Measurements from ENCODE around the gene GABRQ.

Gene GABRQ

DNA sequence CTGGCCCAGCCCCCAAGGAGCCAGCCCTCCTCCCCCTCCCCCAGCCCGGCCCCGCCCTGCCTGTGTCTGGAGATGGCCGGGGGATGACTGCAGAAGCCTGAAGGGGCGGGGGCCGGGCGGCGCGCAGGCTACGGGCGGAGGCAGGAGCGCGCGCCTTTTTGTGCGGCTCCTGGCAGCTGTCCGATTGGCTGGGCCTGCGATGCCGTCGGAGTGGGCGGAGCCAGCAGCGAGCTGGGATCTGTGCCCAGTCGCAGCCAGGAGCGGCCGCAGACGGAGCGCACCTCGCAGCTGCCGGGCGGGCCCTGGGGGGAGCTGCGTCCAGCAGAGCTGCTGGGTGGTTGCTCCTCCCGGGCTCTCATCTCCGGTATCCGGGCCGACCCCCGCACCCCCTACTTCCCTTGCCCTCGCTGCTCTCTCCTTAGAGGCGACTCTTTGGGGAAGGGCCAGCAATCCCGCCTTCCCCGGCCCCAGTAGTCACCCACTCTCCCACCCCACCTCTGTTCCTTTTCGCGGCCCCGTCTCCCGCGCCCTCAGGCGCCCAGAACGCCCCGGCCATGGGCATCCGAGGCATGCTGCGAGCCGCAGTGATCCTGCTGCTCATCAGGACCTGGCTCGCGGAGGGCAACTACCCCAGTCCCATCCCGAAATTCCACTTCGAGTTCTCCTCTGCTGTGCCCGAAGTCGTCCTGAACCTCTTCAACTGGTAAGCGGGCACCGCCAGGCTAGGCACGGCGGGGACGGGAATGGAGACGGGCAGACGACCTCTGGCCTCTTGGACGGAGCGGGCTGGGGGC, at the start of gene GABRQ:
Gene GABRQ, plus strand, starts transcription at position 247 of the 794 bp plus-strand sequence. Its CDS starts 308 bp downstream, at position 555.
- peak; percentile 1 to 10 for DNase-seq (ENCODE audit: low read depth in 2 of 2)

DNA sequence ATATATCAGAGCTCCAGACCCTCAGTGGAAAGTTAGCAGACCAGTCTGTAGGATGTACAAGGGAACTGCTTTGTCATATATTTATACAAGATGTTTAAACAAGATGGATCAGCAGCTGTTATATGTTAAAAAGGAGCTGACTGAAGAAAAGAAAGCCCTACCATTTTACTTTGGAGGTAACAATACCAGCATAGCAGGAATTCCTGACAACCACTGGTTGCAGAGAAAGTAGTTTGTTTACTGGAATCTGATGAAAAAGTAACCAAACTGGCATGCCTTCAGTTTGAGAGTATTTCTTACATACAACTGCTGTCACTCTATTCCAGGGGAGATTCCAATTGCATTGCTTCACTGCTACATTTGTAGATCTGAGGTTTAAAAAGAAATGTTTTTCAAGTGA, 49.5 kb upstream of the GABRQ start:
- DNase-seq (ENCODE audit: low read depth in 2 of 2): no peak

DNA sequence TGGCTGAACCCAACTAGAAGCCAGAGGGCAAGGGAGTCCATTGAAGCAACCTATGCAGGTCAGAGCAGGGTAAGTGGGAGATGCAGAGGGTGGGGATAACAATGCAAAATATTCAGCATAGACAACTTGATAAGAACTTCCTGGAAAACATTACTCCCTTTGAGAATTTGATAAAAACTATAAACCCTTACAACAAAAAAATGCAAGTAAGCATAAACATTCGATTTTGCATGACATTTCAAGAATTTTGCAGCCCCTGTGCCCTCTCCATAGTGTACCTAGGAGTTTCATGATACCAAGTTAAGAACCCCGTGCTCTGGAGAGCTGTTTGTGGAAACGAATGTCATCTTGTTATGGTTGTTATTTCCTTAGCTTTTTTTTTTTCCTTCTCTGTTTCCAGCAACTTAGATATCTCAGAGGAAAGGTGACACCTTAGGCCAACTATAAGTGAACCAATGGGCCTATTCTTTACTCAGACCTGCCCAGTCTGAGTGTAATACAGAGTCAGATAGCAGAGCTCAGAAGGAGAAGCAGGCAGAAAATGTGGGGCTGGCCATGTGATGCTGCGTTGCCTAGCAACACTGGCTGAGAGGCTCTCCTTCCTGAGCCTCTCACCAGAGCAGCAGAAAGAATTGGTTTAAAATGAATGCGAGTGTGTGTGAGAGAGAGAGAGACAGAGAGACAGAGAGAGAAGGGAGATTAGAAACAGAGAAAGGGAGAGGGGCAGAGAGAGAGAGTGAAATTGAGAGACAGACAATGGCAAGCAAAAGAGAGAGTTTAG, 36.7 kb upstream of the GABRQ start:
- DNase-seq (ENCODE audit: low read depth in 2 of 2): no peak

DNA sequence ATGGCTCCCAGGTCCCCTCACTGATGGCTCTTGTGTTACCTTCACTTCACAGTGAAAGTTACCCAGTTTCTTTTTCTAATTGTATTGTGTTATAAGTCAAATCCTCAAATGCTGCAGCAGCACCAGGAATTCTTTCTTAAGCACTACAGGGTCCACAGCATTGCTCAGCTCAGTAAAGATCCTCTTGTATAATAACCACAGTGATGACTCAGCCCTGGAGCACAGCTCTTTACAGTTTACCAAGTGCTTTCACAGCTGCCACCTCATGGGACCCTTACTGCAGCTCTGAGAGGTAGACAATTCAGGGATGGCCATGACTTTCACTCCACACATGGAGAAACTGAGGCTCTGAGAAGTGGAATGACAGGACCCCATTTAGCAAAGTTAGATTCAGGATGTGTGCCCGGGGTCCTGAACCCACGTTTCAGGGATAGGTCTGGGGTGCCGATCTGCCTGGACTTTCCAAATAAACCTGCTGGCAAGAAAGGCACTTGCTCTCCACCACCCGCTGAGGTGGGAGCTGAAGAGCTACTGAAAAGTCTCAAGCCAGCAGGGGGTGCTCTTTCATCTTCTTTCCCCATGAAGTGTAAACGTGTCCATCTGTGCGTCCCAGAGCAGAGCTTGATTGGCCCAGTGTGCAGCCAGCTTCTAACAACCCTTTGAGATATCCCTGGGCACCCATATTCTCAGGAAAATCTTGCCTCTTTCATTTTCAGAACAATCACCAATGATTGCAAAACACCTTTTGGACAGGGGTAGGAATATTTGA, 35.7 kb upstream of the GABRQ start:
- peak in 1 of 2 donors; percentile 5 for DNase-seq (ENCODE audit: low read depth in 2 of 2)

DNA sequence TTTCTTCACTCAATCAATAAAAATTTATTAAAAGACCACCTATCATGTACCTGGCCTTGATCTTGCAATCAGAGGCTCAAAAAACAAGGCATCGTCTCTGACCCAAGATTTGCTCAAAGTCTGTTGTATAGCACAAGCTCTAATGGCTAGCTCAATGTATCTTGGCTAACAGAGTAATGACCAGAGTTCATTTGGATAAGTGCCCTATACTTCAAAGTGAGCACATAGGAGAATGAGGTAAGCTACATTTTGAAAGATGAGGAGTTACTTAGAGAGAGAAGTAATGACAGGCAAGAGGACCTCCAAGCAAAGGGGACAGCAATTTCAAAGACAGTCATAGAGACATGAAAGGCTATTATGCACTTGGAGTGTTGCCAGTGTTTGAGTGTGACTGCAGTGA, 22.9 kb upstream of the GABRQ start:
- DNase-seq (ENCODE audit: low read depth in 2 of 2): no peak

DNA sequence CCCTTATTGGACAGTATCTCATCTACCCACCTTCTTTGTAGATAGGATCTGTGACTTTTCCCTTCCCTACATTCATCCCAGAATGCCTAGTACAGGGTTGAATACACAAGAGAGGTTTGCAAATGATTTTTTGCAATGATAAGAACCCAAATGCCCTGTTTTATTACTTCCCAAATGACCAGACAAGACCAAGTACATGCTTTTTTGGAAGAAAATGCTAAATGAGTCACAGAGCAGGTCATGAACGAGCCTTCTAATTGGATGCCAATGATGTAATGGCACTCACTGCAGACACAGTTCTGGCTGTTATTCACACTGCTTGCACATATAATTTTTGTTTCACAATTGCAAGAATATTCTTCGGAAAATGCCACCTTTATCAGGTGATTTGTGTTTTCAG, 17.8 kb upstream of the GABRQ start:
- DNase-seq (ENCODE audit: low read depth in 2 of 2): no peak

DNA sequence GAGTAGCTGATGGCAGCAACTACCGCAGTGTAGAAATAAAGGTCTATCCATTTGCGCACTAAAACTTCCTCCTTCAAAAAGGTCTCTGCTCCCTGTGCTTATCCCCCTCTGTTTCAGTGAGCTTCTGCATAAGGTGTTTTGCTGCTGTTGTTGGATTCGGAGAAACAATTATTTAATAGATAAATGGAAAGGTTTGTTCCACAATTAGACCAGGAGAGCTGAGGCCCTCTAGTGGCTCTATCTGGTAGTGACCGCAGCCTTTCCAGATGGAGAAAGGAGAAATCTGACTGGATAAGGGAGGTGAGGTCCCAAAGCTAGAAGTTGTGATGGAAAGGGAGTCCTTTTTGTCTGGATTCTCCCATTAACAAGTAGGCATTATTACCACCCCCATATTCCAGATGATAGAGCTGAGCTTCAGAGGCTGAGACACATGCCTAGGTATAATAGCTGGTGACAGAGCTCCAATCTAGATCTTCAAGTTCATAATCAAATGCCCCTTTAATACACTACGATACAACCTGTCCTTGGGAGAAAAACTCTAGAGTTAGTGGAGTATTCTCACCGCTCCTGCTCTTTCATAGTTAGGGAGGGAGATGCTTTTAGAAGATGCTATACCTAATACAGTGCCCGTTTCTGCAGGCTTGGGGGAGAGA, 5.1 kb upstream of the GABRQ start:
- DNase-seq (ENCODE audit: low read depth in 2 of 2): peak in 1 of 2 donors; percentile 35

DNA sequence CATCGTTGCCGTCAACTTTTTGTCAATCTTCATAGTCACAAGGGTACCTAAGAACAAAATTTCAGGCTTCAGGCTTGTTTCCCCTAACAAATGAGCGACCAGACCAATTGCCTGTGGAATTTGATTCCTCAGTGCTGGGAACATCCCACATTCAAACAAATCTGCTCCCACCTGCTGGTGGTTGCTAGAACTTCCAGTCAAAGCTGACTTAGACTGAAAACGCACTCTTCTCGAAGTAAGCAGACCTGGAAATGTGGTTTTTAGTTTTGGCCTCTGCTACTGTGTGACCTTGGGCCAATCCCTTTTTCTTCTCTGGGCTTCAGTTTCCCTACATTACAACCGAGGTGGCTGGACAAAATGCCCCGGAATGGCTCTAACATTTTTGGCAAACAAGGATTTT, 1.8 kb upstream of the GABRQ start:
- DNase-seq (ENCODE audit: low read depth in 2 of 2): no peak

DNA sequence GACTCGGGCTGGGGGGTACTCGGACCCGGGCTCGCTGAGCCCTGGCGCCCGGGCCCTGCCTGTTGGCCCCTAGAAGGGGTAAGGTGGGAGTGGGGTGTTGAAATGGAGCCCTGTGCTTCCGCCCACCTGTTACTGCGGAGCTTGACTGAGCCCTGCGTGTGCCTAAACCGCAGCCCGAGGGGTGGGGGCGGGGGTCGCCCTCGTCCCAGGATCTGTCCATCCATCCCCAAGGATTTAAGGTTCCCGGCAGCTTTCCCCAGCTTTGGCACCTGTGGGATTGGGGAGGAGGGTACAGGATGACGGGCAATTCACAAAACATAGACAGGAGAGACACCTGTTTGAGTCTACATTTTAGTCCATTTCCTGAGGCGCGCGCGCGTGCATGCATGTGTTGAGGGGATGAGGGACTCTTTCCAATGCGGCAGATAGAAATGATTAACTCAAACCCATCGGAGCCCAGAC, 779 bp downstream of the GABRQ start:
- no peak for DNase-seq (ENCODE audit: low read depth in 2 of 2)

DNA sequence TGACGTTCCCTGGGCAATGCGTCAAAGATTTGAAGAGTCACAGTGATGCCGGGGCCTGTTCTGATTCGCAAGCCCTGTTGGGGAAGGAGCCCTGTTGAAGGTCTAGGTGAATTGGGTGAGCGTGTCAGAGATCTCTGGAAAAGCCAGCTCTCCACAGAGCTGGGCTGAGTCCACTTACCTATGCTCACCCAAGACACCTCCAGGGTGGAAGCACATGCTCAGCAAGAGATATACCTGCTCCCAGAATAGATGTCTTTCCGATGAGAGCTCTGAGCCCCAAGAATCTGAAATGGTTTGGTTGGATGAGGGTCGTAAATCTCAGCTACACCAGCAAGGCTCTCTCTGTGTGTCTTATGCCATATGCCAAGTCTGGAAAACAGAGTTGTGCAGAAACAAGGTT, 1.7 kb downstream of the GABRQ start:
- no peak for DNase-seq (ENCODE audit: low read depth in 2 of 2)

DNA sequence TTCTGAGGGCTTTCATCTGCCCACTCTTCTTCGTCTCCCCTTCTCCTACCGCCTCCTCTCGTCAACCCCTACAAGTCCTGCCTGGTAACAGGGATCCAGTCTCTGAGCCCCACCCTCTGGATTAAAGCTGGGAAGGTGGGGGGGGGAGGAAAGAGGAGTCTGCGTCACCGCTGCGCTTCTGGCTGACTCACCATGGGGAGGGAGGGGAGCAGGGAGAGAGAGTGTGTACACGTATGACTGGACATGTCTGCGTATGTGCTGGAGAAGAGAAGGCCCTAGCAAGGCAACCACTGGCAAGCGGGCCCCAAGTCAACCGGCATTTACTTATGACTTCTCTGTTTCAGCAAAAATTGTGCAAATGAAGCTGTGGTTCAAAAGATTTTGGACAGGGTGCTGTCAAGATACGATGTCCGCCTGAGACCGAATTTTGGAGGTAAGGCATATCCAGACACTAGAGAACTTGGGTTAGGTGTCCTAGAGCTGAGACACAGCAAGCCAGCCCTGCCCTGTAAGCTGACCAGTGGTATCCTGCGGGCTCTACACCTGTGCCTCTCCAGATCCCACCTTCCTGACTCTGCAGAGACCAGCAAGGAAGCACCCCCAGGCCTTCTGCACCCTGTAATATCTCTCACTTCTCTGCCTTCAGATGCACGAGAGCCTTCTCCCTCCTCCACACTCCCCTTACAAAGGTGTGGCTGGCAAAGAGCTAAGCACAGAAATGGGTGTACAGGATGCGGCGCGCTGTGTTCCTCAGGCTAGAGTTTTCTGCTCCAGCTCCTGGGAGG, 2.5 kb downstream of the GABRQ start:
- DNase-seq (ENCODE audit: low read depth in 2 of 2): no peak

DNA sequence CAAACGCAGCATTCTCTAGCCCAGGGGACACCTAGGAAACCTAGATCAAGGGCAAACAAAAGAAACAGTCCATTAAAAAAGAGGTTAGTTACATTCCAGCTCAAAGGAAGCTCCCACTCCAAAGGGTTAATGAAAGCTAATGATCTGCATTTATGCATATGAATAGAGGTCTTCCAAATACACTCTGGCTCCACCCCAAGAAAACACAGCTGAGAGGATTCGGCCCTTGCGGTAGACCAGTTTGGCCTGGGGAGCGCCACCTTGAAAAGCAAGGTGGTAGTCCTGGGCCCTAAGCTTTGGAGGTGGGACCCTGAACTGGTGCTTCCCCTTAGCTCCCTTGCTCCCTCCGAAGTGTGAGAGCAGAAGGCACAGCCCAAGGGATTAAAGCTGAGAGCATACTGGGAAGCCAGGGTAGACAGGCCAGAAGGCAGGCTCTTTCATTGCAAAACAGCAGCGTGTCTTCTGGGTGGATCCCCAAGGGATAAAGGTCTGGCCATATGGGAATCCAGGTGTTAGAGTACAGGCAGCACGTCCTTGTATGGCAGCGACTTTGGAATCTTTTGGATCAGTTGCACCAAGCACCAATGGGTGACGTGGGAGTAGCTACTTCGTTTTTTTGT, 3.7 kb downstream of the GABRQ start:
- DNase-seq (ENCODE audit: low read depth in 2 of 2): no peak

DNA sequence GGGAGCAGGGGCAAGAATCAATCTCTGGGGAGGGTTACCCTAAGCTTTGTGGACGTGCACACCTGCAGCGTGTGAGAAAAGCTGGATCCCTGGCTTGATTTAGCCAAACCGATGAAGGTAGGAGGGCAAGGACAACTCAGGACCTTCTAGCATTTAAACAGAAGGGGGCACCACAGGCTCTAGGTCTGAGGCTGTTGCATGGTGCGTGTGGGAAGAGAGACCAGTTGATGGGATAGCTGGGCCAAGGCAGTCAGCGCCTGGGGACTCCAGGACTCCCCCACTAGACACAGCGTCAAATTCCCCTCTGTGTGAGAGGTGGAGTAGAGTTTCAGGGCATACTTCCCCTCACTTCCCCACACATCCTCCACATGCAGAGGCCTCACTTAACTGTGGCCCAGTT, 4.3 kb downstream of the GABRQ start:
- DNase-seq (ENCODE audit: low read depth in 2 of 2): no peak

DNA sequence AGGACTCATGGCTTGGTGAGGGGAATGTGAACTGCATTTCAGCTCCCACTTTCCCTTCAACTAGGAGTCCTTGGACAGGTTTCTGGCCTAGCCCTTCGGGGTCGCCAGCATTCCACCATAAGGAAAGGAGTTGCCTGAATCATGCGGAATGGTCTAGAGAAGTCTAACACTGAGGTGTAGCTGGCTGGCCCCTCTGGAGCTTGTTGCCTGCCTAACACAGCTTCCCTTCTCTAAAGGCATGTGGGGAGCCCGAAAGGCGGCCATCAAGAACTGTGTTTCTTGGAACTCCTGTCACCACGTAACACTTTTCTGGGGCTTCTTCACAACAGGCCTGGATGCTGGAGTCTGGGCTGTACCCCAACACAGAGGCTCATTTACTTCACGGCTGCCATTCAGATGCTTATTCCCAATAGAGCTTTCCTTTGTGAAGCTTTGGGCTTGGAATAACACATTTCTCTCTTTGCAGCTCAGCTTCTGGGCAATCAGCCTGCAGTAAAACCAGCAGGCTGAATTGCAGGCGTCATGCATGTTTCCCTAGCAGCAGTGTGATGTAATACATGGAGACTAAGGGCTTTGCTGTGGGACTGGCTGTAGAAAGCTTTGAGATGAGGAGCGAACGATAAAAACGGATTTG, 5.4 kb downstream of the GABRQ start:
- no peak for DNase-seq (ENCODE audit: low read depth in 2 of 2)

DNA sequence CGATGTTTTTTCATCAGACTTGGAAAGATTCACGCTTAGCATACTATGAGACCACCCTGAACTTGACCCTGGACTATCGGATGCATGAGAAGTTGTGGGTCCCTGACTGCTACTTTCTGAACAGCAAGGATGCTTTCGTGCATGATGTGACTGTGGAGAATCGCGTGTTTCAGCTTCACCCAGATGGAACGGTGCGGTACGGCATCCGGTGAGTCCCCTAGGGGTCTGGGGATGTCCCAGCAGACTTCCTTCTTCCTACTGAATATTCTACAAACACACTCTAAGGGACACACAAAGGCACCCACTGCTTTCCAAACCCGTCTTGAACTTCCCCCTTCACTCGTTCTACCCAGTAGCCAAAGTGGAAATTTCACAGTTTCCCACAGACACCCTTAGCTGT, 9.3 kb downstream of the GABRQ start:
- no peak for DNase-seq (ENCODE audit: low read depth in 2 of 2)

DNA sequence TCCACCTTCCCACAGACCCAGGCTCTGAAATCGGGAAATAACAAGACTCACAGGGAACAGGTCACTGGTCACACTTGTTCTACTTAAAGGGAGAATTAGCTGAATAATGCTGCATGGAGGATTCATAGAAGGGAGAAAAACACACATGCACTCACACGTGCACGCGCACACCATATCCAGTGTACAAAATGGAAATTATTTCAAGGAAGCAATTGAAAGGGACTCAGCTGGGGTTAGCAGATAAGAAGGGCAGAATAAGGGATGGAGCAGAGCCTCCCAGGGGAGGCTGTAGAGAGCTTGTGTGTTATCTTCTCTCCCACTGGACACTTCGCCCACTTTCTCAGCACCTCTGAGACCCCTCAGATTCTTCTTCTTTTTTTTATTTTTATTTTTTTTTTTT, 10.3 kb downstream of the GABRQ start:
- DNase-seq (ENCODE audit: low read depth in 2 of 2): no peak

DNA sequence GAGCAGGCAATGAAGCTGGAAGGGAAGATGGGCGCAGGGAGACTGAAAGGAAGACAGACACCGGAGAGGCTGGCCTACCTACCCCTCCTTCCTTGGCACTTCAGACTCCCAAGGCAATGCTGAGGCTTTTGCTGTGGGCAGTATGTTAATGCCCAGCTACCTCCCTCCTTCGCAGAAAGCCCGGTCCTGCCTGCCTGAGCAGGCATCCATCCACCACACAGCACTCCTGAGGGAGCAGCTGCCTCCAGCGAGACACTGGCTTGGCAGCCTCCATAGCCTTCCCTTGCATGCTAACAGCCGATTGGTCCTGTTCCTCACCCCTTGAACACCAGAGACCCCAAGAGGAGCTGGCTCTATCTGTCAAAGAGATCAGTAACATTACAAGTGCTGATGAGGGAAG, 14.4 kb downstream of the GABRQ start:
- DNase-seq (ENCODE audit: low read depth in 2 of 2): no peak

DNA sequence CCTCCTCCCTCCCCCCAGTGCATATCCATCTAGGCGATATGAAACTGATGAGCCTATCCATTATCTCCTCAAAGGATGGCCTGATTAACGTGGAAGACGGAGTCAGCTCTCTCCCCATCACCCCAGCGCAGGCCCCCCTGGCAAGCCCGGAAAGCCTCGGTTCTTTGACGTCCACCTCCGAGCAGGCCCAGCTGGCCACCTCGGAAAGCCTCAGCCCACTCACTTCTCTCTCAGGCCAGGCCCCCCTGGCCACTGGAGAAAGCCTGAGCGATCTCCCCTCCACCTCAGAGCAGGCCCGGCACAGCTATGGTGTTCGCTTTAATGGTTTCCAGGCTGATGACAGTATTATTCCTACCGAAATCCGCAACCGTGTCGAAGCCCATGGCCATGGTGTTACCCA, 14.8 kb downstream of the GABRQ start:
- no peak for DNase-seq (ENCODE audit: low read depth in 2 of 2)

DNA sequence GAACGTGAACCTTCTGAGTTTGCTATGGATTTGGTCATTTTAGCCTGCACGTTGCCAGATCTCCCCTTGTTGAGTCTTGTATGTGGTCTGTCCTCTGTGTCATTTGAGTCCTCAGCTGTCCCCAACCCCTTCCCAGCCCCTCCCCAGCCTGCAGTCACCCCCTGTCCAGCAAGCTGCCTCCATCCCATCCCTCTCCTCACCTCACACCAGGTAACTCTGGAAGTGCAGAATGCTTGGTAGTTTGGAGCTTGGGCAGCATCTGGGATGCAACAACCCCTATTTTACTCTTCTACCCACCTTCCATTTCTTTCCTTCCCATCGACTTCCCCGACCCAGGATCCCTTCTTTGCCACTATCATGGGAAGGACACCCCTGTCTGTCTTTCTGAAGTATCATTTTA, 18.4 kb downstream of the GABRQ start:
- no peak for DNase-seq (ENCODE audit: low read depth in 2 of 2)

DNA sequence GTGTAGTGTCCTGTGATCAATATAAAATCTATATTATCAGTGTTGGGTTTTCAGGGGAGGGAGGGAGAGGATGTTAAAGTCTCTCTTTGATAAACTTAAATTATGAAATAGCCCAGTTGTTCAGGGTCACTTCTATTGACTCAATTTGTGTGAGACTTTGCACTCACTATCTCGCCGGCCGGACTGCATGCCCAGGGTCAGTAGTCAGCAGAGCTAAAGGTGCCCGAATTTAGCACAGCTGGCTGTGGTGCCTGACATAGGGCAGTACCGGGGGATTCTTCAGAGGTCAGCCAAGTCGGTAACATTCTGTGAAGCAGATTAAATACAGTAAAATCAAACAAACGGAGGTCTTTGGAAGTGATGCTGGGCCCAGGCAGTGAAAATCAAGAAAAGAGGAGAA, 19.2 kb downstream of the GABRQ start:
- no peak for DNase-seq (ENCODE audit: low read depth in 2 of 2)

Measured in stimulated activated CD4-positive, alpha-beta T cell treated with anti-CD3 and anti-CD28 coated beads, Interleukin-15, amount 100 ng/mL, for 48 hours (primary cell).